Measurements from ENCODE around the gene SETD7. TPM values are rescaled to one million over a fixed set of nuclear protein-coding genes. Genes with fewer than 3 reads are reported as not detected.
"Not testable (repeated sequence)": the region's sequence is repeated elsewhere in the genome, so short reads cannot be mapped to it uniquely, and the experiment has no call there.

SETD7 gene
- total and polyA plus RNA-seq, 4 donors, result 30.3 to 82.4 (median 58.8) TPM

DNA sequence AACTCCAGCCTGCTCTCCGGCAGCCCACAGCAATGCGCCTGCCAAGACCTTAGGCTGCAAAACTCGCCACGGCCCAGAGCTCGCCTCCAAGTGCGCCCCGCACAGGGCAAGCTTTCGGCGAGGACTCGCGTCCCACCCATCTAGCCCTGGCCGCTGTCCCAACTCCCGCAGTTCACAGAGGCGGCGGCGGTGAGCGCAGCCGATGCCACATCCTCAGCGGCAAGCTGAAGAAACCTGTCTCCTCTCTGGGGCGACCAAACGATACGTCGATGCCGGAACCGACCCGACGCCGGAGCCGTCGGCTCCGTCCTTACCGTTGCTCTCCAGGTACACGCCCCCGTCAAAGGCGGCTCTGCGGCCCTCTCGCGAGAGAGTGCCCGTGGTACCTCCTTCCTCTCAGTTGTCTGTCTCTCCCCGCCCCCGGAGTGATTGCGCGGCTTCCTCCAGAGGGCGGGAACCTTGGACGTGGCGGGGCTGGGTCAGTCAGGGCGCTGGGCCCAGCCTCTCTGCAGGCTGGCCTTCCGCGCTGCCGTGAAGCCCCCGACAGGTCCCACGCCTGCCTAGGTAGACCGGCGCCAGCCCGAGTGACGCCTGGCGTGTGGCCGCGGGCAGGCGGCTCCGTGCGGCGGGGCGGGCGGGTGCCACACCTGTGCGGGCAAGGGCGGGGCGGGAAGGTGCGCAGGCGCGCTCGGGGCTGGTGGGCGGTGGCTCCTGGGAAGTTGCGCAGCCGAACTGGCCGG is 102.5 kb downstream of the SETD7 start:
- H3K9me3 ChIP-seq (ENCODE audit: control insufficient read depth, low read length), result no peaks in the 10 kb centered on the region
- H3K27me3 ChIP-seq (ENCODE audit: control insufficient read depth in 1 of 2, insufficient read depth in 2 of 2, low read length in 1 of 2), result no peaks in the 10 kb centered on the region
- peak overlapping the region; percentile 64 to 71 for H3K27ac ChIP-seq (ENCODE audit: low read depth in 1 of 2, low read length in 2 of 2)
- WGBS, 2 donors, result 0 to 1% methylated on average over 70 to 76 of the region's 76 CpGs
- peak overlapping the region; percentile 57 to 88 for H3K4me3 ChIP-seq (ENCODE audit: low read length in 2 of 2)
- H3K36me3 ChIP-seq (ENCODE audit: control insufficient read depth in 1 of 2, insufficient read depth in 2 of 2, low read length in 1 of 2), result no peaks in the 10 kb centered on the region
- intact Hi-C loops (cut with DNase I), result loop anchor here (10.0 kb wide), 3 partner anchors 101 to 711 kb away; partner anchors contain the start of genes NAA15 (in 1 of the 2), NDUFC1 (in 1 of the 2) and SETD7 (in 1 of the 2)
- ATAC-seq (ENCODE audit: low FRiP score) (peak; percentile 98), DNase-seq (peak; percentile 99)
- no peaks in the 10 kb centered on the region for H3K4me1 ChIP-seq (ENCODE audit: control insufficient read depth in 1 of 2, insufficient read depth in 2 of 2, low read length in 2 of 2)

DNA sequence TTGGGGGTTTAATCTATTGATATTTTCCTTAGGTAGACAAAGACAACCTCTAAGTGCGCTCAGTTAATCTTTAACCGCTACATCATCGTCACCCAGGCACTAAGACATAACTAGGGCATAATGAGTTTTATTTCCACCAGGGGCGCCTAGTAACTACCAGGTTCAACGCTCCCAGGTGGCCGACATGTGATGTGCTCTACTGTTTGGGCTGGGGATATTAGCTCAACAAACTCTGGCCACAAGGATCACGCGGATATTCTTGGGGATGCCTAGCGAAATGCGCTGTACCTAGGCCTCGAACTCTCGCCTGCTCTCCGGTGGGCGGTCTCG is 103.0 kb downstream of the SETD7 start:
- no peaks in the 10 kb centered on the region for H3K36me3 ChIP-seq (ENCODE audit: control insufficient read depth in 1 of 2, insufficient read depth in 2 of 2, low read length in 1 of 2)
- H3K27ac ChIP-seq (ENCODE audit: low read depth in 1 of 2, low read length in 2 of 2), result peak overlapping the region in 1 of 2 donors; percentile 66
- DNase-seq (no peak), ATAC-seq (ENCODE audit: low FRiP score) (no peak)
- no peaks in the 10 kb centered on the region for H3K9me3 ChIP-seq (ENCODE audit: control insufficient read depth, low read length)
- 1 to 2% methylated on average over 15 of the region's 15 CpGs for WGBS, 2 donors
- intact Hi-C loops (cut with DNase I), result loop anchor here (10.0 kb wide), 3 partner anchors 102 to 712 kb away; partner anchors contain the start of genes NAA15 (in 1 of the 2), NDUFC1 (in 1 of the 2) and SETD7 (in 1 of the 2)
- peak overlapping the region; percentile 19 to 88 for H3K4me3 ChIP-seq (ENCODE audit: low read length in 2 of 2)
- H3K4me1 ChIP-seq (ENCODE audit: control insufficient read depth in 1 of 2, insufficient read depth in 2 of 2, low read length in 2 of 2), result no peaks in the 10 kb centered on the region
- no peaks in the 10 kb centered on the region for H3K27me3 ChIP-seq (ENCODE audit: control insufficient read depth in 1 of 2, insufficient read depth in 2 of 2, low read length in 1 of 2)

DNA sequence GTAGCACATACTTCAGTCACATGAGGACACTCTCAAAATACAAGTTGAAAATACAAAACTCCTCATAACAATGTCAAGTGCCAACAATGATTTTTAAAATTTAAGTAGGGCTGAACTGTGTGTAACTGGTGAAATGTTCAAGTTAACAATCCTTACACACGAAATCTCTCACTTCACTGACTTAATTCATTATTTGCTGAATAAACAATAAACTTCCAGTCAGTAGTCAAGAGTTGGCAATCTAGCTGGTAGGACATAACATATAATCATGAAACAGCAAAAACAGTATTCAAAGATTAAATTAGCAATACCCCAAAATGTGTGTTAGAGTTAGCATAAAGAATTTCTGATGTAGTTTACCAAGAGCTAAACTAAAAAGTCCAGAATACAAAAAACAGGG is 104.0 kb downstream of the SETD7 start:
- H3K9me3 ChIP-seq (ENCODE audit: control insufficient read depth, low read length), result no peaks in the 10 kb centered on the region
- H3K4me3 ChIP-seq (ENCODE audit: low read length in 2 of 2), result no peak overlapping the region
- no peak for DNase-seq
- 35 to 47% methylated on average over 1 of the region's 1 CpG for WGBS, 2 donors
- H3K4me1 ChIP-seq (ENCODE audit: control insufficient read depth in 1 of 2, insufficient read depth in 2 of 2, low read length in 2 of 2), result no peaks in the 10 kb centered on the region
- H3K27ac ChIP-seq (ENCODE audit: low read depth in 1 of 2, low read length in 2 of 2), result no peak overlapping the region
- H3K36me3 ChIP-seq (ENCODE audit: control insufficient read depth in 1 of 2, insufficient read depth in 2 of 2, low read length in 1 of 2), result no peaks in the 10 kb centered on the region
- ATAC-seq (ENCODE audit: low FRiP score), result no peak
- intact Hi-C loops (cut with DNase I), result loop anchor here (10.0 kb wide), 3 partner anchors 103 to 713 kb away; partner anchors contain the start of genes NAA15 (in 1 of the 2), NDUFC1 (in 1 of the 2) and SETD7 (in 1 of the 2)
- H3K27me3 ChIP-seq (ENCODE audit: control insufficient read depth in 1 of 2, insufficient read depth in 2 of 2, low read length in 1 of 2), result no peaks in the 10 kb centered on the region

GRCh38 chr4:139450586-139450985 is 105.4 kb downstream of the SETD7 start:
- Histone ChIP-seq H3K4me3 (ENCODE audit: low read length in 2 of 2) (no peak overlapping the region), H3K9me3 (ENCODE audit: control insufficient read depth, low read length) (no peaks in the 10 kb centered on the region), H3K27me3 (ENCODE audit: control insufficient read depth in 1 of 2, insufficient read depth in 2 of 2, low read length in 1 of 2) (no peaks in the 10 kb centered on the region), H3K36me3 (ENCODE audit: control insufficient read depth in 1 of 2, insufficient read depth in 2 of 2, low read length in 1 of 2) (no peaks in the 10 kb centered on the region), H3K4me1 (ENCODE audit: control insufficient read depth in 1 of 2, insufficient read depth in 2 of 2, low read length in 2 of 2) (no peaks in the 10 kb centered on the region), H3K27ac (ENCODE audit: low read depth in 1 of 2, low read length in 2 of 2) (no peak overlapping the region)
- 90 to 92% methylated on average over 2 of the region's 2 CpGs for WGBS, 2 donors
- intact Hi-C loops (cut with DNase I), result loop anchor here (10.0 kb wide), 3 partner anchors 104 to 714 kb away; partner anchors contain the start of genes NAA15 (in 1 of the 2), NDUFC1 (in 1 of the 2) and SETD7 (in 1 of the 2)
- DNase-seq (no peak), ATAC-seq (ENCODE audit: low FRiP score) (no peak)

DNA sequence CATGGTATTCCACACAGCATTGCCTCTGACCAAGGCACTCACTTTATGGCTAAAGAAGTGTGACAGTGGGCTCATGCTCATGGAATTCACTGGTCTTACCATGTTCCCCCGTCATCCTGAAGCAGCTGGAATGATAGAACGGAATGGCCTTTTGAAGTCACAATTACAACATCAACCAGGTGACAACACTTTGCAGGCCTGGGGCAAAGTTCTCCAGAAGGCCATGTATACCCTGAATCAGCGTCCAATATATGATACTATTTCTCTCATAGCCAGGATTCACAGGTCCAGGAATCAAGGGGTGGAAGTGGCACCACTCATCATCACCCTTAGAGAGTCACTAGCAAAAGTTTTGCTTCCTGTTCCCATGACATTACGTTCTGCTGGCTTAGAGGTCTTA is 108.9 kb downstream of the SETD7 start:
- ATAC-seq (ENCODE audit: low FRiP score); DNase-seq; intact Hi-C loops (cut with DNase I); H3K36me3 ChIP-seq (ENCODE audit: control insufficient read depth in 1 of 2, insufficient read depth in 2 of 2, low read length in 1 of 2); H3K27ac ChIP-seq (ENCODE audit: low read depth in 1 of 2, low read length in 2 of 2); H3K27me3 ChIP-seq (ENCODE audit: control insufficient read depth in 1 of 2, insufficient read depth in 2 of 2, low read length in 1 of 2); H3K4me3 ChIP-seq (ENCODE audit: low read length in 2 of 2); H3K4me1 ChIP-seq (ENCODE audit: control insufficient read depth in 1 of 2, insufficient read depth in 2 of 2, low read length in 2 of 2); H3K9me3 ChIP-seq (ENCODE audit: control insufficient read depth, low read length): not testable (repeated sequence)
- WGBS, 2 donors, result 95% methylated on average over 4 of the region's 4 CpGs

Other genes with a start within 250 kb of the SETD7 start
- gene RAB33B, start 102.1 kb downstream of the SETD7 start, total RNA-seq, result 10 to 100 TPM; 13.8 to 14.9 TPM
- gene RAB33B, start 102.1 kb downstream of the SETD7 start, polyA plus RNA-seq, result 1 to 10 TPM; 9.1 to 9.6 TPM
- 10 to 100 TPM; 41.3 to 48.7 TPM for gene MGST2, start 109.6 kb upstream of the SETD7 start, total RNA-seq
- gene MGST2, start 109.6 kb upstream of the SETD7 start, polyA plus RNA-seq, result 10 to 100 TPM; 36.0 to 48.0 TPM

Measured in aorta (tissue), 5 donors.